GM21367 (cell line): ENCODE data around the gene THAP7.
"Not testable (repeated sequence)": the region's sequence is repeated elsewhere in the genome, so short reads cannot be mapped to it uniquely, and the experiment has no call there.

Experiments used
- ATAC-seq: cut with Tn5 transposase; IDR thresholded peaks from one replicate; pipeline ENCODE4 v1.9.1; 2021; ENCODE audit not compliant: unreplicated experiment

THAP7 gene

GRCh38 chr22:21013657-21014201 is 11.8 kb upstream of the THAP7 start:
- no peak for ATAC-seq

DNA sequence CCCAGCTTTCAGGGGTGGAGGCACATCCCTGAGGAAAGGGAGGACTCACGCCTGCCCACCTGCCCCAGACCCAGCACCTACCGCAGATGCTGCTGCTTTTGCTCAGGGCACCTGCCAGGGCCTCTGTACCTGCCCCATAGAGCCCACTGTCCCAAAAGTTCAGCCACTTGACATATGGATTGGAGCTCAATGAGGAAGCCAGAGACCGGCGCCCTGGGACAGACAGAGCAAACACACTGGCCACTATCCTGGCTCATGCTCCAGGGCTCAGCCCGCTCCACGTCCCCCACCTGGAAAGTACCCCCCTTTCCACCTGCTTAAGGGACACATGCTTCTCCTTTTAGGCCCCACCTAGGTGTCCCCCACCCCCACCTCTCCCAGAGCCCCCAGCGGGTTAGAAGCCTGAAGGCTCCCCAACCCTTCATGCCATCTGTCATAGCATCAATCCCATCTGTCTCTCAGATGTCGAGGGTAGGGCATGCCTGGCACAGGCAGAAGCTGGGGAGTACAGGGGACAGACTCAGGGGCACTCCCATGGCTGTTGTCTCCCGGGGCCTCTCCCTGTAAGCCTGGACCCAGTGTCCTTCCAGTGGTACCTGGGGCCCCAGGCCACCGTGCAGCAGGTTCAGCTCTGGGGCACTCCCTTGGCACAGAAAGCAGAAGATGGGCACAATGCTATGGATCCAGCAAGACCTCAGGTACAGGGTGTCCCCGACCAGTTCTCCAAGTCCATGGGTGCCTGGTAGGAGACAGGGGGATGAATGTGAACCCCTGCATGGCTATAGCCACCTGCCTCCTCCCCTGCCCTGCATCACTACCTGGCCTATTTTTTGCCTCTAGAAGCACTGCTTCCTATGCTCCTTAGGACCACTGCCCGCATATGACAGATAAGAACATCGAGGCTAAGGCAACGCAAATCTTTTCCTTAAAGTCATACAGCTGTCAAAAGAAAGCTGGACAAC is 10.8 kb upstream of the THAP7 start:
- ATAC-seq = no peak

GRCh38 chr22:21010426-21011113 is 8.7 kb upstream of the THAP7 start:
- no peak for ATAC-seq

DNA sequence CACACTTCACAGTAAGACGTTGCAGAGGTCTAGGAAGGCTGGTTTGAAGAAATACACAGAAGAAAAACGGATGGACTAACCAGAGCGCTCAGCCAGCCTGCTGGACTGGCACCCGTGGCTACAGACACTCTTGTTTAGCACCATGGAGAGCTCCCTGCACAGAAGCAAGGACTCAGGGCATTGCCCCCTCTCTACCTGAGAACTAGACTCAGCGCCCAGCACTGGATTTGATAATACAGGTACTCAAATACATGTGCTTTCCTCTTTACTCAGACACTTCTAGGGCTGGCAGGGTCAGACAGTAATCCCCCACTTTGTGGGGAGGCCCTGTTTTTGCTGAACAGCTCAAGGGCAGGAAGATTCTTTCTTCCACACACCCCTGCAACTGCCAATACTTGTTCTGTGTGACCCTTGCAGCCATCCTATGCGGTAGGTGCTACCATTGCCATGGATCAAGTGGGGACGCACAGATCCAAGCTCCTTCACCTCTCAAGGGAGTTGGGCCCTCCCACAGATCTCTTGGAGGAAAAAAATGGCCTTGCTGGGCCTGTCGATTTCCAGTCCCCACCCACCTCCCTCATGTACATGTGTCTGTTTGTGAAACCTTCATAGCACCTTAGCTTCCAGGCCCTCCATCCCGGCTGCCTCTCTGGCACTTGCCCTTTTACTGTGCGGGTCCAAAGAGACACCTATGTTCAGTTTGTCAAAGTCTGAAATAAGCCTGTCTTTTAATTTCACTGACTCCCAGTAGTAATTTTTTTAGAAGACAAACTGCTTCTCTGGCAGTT is 7.9 kb upstream of the THAP7 start:
- no peak for ATAC-seq

- ATAC-seq = not testable (repeated sequence)
Measured at GRCh38 chr22:21009208-21009607, 7.3 kb upstream of the THAP7 start.

DNA sequence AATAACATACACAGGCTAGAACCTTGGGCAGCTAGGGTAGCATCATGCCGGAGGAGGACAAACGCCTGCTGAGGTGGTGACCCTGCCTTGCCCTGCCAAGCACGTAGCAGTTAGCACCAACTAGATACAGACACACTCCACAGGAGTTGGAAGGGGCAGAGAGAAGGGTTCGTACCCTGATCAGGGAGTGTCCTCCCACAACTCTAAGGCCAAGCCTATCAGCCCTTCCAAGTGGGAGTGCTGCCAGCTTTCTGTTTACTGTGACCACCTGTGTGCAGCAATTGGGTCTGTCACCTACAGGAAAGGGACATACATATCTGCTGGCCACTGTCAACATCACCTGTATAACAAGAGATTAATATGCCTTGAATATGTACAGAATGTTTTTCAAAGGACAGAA is 1.9 kb upstream of the THAP7 start:
- ATAC-seq = no peak

DNA sequence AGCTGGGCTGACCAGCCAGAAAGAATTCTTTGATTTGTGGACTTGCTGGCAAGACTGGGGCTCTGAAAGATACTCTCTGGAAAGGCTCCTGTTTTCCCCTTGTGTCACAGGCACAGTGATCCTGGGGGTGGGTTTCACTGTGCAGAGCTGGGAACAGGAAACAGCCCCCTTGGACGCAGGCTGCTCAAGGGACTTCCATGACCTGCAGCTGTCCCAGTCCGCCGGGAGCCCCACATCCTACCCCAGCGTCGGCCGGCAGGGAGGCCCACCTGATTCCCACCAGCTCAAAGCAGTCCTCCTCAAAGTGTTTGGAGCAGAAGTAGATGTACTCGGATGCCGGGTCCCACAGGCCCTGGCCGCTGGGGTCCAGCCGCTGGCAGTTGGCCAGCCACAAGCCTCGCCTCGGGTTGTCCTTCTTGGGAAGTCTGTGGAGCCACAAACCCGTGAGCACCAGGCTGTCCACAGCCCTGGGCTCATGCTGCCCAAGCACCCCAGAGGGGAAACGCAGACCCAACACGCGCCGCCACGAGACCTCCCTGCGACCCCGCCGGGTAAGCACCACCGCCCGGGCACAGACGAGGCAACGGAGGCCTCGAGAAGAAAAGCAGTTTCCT is 824 bp downstream of the THAP7 start:
- no peak for ATAC-seq

DNA sequence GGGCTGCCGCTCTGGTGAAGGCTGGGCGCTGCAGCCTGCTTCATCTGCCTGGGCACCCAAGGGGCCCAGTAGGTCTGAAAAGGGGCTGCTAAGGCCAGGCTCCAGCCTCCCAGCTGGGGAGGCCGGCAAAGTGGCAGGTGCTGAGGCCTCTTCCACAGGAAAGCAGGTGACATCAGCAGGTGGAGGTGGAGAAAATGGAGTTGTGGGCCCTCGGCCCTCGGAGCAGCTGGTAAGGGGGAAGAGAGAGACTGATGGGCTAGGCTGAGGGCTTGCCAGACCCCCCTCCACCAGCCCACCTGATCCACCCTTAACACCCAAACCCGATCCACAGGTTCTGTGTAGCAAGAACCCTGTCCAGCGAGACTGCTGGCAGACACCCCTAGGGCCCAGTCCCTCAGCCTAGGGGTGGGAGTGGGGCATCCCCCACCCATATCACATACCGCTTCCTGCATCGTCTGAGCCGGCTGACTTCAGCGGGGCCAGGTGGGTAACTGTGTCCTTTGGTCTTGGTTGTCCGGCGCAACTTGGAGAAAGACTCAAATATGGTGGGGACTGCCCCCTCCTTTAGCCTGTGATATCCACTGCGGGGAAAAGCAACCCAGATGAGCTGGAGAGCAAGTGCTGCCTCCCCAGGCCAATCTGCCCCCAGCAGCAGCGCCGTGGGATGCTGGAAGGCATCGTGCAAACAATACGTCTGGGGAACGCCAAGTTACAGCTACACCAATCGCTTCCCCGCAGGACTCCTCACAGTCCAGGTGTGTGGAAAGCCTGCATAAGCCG is 1.5 kb downstream of the THAP7 start:
- ATAC-seq = no peak

DNA sequence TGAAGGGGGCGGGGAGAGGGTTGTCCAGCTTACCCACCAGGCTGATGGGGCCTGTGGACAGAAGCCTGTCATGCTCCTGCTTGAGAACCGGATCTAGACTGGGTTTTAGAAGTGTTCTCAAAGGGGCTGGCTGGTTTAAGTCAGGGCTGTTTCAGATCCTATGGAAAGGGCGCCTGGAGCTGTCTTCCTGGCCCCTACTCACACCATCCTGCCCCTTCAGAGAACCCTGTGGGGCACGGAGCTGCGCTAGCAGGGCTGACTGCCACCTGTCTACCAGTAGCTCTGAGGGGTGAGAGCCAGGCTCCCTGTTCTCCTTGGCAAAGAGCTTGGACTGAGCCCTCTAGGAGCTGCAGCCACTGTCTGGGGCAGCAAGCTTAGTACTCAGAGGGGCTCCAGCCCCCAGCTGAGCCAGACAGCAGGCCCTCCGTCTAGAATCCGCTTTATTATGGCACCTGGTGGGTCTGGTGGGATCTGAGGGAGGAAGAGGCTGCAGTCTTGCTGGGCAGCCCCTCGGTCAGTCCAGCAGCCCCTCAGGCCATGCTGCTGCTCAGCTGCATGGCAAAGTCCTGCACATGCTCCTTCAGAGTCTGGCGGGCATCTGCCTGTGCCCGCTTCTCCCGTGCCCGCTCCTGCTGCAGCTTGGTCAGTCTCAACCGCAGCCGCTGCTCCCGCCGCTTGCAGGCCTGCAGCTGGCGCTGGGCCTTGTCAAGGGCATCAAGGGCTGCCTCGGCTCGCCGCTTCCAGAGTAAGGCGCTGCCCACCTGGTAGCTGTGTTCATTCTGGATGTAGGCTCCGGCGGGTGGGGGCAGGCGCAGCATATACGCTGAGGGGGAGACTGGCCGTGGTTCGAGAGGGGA is 2.3 kb downstream of the THAP7 start:
- no peak for ATAC-seq

DNA sequence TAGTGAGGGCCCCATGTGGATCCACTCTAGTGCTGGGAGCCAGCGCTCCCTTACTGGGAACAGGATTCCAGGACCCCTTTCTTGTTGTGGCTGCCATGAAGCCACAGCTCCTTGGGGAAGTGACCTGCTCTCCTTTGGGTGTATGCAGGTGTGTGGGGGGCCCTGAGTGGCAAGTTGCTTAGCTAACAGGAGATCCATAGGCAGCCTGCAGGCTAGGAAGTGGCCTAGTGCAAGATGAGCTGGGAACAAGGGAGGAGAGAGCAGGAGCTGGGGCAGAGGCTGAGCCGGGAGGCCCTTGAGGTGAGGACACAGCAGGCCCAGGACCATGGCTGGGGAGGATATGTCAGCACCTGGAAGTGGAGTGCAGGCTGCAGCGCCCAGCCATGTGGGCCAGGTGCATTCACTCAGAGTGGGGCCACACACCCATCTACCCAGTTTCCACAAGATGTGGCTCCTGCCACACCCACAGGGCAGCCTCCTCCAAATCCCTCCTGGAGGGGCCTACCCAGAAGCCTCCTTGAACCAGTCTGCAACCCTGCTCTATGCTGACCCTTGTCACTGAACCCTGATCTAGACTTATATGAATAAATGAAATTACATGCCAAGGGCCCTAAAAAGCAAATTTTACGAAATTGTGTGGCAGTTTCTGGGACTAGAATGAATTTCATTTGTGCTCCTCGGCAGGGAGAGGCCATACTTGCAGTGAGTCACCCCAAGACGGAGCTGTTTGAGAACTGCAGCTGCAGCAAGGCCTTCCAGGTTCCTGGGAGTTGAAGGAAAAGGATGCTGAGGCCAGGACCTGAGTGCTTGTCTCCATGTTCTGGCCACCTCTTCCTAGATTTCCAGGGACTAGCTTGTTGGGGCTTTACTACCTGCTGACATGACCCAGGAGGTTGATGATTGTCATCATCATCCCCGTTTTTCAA is 3.2 kb downstream of the THAP7 start:
- no peak for ATAC-seq

- ATAC-seq = no peak
Measured at GRCh38 chr22:20997536-20998257, 4.2 kb downstream of the THAP7 start.

DNA sequence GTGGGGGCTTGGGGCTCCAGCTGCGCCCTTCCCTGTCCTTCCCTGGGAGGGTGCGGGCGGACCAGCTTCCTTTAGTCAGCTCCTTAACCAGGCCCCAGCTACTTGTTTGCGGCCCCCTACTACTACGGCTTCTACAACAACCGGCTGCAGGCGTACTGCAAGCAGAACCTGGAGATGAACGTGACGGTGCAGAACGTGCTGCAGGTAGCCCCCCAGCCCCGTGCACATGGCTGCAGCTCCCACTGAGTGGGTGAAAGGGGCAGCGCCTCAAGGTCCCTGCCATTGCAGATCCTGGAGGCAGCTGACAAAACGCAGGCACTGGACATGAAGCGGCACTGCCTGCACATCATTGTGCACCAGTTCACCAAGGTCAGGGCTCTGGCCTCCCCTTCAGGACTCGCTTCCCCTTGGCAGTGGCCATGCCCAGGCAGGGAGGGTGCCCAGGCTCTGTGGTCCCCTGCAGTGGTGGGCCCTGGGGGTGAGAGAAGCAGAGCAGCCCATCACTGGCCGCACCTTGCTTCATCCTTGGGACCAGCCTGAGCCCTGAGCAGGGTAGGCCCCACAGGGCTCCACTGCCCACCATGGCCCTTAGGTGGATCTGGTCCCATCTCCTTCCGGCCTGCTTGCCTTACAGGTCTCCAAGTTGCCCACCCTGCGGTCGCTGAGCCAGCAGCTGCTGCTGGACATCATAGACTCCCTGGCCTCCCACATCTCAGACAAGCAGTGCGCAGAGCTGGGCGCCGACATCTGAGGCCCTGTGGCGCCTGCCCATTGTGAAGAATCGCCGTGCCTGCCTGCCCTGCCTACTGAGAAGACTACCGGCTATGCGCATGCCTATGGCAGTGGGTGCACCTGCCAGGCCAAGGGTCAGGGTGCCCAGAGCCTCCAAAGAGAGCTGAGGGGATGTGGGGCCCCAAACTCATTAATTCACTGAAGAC is 5.1 kb downstream of the THAP7 start:
- ATAC-seq = no peak

- ATAC-seq = no peak
Measured at GRCh38 chr22:20996031-20996410, 5.9 kb downstream of the THAP7 start.

- no peak for ATAC-seq
Measured at GRCh38 chr22:20995329-20996030, 6.4 kb downstream of the THAP7 start.

DNA sequence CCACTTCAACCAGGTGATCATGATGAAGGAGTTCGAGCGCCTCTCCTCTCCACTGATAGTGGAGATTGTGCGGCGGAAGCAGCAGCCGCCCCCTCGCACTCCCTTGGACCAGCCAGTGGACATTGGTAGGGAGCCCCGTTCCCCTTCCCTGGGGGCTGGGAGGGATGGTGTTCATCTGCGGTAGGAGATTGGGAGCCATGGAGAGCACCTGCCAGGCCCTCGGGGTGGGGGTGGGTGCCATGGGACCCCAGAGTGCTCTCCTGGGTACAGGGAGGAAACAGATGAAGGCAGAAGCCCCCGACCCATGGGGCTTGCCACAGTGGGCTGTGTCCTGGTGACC is 7.0 kb downstream of the THAP7 start:
- ATAC-seq = no peak
